DMS53 treated with DMSO at 0.1 percent for 48 hours (cell line): ENCODE measurements around the gene DHCR7.

ENCODE experiments used
- DNase-seq: peaks from one replicate; lab custom pipeline; 2025; ENCODE audit not compliant: unreplicated experiment; lab: John Stamatoyannopoulos, UW

Gene DHCR7

DNA sequence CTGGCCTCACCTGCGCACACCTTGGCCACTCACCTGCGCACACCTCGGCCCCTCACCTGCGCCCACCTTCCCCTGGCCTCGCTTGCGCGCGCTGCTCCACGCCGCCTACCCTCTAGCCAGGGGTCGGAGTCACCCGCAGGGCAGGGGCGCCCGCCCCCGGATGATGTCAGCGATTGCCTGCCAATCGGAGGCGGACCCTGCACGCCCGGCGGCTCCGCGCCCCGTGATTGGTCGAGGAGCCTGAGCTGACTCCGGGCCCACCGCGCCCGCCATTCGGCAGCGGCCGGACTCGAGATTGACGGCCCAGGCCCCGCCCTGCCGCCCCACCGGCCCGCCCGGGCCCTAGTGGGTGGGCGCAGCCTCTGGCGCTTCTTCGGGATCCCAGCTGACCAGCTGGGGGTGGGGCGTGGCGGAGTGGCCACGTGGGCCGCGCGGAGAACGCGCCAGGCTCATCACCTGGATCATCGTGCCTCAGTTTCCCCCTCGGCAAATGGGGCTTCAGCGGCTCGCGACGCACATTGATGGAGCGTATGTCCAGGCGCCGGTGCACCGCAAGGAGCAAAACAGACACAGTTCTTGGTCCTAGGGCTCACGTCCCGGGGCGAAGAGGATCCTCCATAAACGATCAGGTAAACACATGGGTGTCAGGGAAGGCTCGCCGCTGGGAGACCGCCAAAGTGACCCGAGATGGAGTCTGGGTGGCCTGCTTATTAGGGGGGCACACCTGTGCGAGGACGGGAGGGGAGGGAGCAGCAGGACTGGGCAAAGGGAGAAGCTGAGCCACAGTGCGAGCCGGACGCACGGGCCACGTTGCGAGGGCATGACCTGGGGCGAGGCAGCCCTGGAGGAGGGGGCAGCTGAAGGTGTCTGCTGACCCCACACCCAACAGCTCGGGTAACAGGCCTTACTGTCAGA, at the start of gene DHCR7:
Gene DHCR7 (minus strand): TSS at position 137 of the 915 bp plus-strand sequence. CDS start 3,441 bp downstream, outside the sequence.
- DNase-seq: peak; percentile 99

GRCh38 chr11:71496421-71496820, 48.2 kb upstream of the DHCR7 start:
- DNase-seq: no peak

GRCh38 chr11:71495286-71496230, 47.4 kb upstream of the DHCR7 start:
- no peak for DNase-seq

DNA sequence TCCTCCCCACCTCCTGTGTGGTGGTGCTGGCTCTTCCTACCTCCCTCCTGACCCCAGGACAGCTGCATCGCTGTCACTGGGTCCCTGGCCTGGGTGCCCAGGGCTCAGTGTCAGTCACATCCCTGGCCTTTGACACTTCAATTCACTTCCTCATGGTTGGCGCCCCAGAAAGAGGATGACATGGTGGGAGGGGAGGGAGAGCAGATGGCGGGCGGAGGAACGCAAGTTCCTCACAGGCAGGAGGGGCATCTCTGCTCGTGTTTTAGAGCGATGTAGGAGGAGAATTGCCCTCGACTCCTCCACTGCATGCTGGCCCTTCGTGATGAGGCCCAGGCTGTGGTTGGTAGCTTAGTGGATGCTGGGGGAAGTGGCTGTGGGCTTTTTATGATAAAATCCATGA, 43.7 kb upstream of the DHCR7 start:
- no peak for DNase-seq

DNA sequence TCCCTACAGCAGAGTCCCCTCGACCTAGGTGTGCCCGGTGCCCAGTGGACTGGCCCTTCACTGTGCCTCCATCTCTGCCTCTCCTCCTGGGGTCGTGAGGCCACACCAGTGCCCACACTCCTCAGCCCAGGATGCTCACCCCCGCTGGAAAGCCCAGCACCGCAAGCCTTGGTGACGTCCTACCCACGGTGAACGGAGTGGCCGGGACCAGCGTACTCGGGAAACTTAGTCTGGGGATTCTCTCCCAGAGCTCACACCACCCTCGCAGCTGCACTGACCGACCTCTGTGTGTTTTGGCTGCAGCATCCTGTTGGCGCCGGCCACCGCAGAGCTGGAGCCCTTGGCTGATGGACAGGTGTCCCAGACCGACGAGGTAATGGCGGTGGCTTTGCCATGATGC, 43.3 kb upstream of the DHCR7 start:
- DNase-seq: no peak

GRCh38 chr11:71490731-71491390, 42.7 kb upstream of the DHCR7 start:
- DNase-seq: no peak

DNA sequence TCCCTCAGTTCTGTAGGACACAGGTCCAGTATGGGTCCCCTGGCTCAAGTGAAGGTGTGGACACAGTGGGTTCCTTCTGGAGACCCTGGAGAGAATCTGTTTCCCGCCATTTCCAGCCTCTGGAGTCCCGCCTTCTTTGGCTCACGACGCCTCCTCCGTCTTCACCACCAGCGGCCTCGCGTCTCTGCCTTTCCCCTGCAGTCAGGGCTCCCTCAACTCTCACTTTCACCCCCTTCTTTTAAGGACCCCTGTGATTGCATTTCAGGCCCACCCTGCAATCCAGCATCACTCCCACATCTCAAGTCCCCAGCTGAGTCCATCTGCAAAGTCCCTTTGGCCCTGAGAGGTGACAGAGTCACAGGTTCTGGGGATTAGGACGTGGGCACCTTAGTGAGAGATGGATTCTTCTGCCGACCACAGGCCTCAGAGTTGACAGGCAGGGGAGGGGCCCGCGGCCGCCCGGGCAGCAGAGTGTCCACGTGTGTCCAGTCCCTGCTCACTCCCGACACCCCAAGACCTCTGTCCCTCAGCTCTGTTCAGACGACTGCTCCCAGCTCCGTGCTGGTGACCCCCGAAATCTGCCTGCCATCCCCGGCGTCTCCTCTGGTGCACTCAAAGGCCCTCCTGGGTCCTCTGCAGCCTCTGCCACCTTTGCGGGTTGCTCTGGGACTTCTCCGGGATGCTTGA, 42.0 kb upstream of the DHCR7 start:
- no peak for DNase-seq

DNA sequence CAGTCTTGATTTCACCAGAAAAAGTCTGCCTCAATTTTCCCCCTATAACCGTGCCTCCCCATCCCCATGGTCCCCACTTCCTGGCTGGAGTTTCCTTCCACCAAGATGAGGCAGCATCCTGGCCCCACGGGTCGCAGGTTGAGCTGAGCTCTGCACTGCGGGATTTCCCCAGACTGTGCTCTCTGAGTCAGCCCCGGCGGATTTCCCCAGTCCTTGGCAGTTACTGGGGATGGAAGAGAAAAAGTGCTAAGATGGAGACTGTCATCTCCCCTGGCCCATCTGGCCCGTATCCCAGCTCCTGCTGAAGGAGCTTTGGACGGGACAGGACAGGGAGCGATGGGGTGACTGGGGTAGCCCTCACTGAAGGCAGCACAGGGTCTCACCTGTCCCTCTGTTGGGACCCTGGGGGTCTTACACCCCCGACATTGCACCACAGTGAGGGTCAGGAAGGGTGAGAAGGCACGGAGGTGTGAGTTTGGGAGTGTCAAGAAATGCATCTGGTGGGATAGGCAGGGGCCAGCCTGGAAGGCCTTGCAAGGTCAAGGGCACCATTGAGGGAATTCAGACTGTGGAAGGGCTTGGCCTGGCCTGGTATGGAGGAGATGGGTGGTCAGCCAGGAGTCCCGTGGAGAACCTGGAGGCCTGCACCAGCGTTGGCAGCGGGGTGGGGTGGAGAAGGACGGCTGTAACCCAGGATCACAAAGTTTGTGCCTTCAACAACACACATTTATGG, 41.3 kb upstream of the DHCR7 start:
- DNase-seq: no peak

DNA sequence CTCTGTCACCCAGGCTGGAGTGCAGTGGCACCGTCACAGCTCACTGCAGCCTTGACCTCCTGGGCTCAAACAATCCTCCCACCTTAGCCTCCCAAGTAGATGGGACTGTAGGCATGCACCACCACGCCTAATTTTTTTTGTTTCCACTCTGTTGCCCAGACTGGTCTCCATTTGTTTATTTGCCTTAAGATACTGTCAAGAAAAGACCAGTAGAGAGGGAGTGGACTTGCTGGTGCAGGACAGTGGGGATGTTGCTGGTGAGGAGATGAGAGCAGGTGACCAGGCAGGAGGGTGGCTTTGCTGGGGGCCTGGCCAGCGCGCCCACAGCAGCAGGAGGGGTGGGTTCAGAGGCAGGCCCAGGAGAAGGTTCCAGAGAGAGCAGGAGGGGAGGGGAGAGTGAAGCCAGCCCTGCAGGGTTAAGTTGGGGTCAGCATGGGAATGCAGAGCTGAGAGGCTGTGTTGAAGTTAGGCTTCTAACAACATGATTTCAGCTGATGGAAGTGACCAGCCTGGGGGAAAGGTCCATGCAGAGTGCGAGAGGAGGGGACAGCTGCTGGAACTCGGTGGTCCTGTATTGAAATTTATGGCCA, 40.6 kb upstream of the DHCR7 start:
- DNase-seq: no peak

DNA sequence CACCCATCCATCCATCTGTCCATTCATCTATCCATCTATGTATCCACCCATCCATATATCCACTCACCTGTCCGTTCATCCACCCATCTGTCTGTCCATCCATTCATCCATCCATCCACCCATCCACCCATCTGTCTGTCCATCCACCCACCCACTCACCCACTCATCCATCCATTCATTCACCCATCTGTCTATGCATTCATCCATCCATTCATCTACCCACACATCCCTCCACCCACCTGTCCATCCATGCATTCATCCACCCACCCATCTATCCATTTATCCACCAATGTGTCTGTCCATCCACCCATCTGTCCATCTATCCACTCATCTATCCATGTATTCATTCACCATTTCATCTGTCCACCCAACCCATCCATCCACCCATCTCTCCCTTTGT, 38.1 kb upstream of the DHCR7 start:
- no peak for DNase-seq

- DNase-seq: no peak
Observed at GRCh38 chr11:71485466-71485865, 37.3 kb upstream of the DHCR7 start.

DNA sequence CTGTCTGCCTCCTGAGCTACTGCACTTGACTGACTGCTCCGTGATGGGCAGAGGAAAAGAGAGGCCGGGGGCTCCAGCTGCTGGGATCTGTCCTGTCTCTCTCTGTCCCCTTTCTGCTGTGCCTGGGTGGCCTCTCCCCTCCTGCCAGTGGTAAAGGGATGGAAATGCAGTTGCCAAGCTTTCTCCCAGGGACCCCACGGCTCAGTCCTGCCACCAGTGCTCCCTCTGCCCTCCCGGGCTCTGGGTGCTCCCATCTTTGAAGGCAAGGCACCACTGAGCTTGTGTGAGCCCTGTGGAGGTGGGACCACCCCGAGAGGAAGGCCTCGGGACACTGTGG, 36.8 kb upstream of the DHCR7 start:
- DNase-seq: no peak

GRCh38 chr11:71484248-71485062, 36.3 kb upstream of the DHCR7 start:
- no peak for DNase-seq

DNA sequence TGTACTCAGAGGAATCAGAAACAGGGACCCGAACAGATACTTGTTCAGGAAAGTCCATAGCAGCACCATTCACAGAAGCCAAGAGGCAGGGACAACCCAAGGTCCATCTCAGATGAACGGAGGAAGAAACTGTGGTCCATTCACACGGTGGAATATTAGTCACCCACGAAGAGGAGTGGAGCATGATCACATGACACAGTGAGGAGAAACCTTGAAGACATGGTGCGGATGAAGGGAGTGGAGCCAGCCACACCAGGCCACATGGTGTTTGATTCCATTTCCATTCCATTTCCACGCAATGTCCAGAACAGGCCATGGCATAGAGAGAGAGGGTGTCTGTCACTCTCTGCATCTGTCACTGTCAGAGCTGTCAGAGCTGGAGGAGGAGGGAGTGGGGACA, 35.5 kb upstream of the DHCR7 start:
- DNase-seq: no peak

DNA sequence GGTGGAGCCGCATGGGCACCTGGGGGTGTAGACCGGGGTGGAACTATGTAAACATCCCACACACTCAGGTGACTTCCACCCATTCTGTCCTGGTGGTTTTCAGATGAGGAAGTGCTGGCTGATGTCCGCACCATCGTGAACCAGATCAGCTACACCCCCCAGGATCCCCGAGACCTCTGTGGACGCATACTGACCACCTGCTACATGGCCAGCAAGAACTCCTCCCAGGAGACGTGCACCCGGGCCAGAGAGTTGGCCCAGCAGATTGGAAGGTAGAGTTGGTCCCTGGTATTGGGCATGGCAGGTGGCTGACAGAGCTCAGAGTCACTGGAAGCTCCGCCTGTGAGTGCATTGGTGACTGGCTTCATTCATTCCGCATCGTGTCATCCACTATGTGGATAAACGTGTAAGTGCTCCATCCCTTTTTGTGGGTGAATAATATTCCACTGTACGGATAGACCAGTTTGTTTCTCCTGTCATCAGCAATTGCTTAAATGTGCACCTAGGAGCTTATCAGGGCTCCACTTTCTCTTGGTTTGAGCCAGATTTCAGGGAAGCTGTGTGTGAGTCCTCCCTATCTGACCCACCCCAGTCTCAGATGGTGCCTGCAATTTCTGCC, 34.7 kb upstream of the DHCR7 start:
- DNase-seq: no peak

- DNase-seq: no peak
Observed at GRCh38 chr11:71482216-71482615, 34.0 kb upstream of the DHCR7 start.

DNA sequence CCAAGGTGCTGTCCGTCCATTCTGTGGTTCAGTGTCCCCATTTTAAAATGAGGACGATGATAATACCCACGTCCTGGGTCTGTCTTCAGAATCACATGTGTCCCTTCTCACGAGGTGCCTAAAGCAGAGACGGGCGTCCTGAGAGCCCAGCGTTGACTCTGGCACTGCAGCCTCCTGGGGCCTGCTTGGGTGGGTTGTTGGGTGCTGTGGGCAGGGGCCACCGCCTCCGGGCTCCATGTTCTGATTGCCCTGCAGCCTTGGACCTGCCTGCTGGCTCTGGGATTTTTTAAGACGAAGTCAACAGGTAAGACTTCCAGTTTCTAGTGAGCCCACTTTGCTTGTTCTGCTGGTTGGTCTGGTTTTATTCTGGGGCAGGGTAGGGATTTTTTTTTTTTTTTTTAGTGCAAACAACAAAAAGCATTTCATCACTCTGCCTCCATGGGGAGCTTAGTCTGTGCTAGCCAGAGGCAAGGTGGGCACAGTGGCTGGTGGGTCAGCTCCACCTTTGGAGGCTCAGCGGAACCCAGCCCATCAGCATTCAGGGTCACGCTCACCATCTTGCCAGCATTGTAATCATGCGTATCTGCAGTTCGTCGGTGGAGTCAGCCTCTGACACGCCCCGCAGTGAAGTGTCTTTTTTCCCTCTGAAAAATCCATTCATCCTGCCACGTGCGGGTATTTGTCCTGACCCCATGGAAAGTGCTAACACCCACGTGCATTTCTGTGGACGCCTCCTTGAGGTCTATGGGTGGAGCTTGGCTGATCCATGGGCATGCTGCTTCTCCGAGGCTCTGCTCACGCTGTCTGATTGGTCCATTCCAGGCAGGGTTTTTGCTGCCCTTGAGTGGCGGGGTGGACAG, 33.1 kb upstream of the DHCR7 start:
- DNase-seq: no peak

- no peak for DNase-seq
Observed at GRCh38 chr11:71478528-71478840, 30.3 kb upstream of the DHCR7 start.
